Fibroblast of skin of right biceps (primary cell): ENCODE measurements around the gene ATG10.
A peak's percentile ranks its signal among the peaks of the same experiment; 100 is the strongest.
"Not testable (repeated sequence)": the region's sequence is repeated elsewhere in the genome, so short reads cannot be mapped to it uniquely, and the experiment has no call there.

Source experiments
- DNase-seq: peaks from one replicate; pipeline ENCODE4 v3.0.0-alpha.2; 2013

The ATG10 gene

DNA sequence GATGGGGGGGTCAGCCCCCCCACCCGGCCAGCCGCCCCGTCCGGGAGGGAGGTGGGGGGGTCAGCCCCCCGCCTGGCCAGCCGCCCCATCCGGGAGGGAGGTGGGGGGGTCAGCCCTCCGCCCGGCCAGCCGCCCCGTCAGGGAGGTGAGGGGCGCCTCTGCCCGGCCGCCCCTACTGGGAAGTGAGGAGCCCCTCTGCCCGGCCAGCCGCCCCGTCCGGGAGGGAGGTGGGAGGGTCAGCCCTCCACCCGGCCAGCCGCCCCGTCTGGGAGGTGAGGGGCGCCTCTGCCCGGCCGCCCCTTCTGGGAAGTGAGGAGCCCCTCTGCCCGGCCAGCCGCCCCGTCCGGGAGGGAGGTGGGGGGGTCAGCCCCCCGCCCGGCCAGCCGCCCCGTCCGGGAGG lies 168.0 kb downstream of the ATG10 start:
- DNase-seq, result not testable (repeated sequence)

DNA sequence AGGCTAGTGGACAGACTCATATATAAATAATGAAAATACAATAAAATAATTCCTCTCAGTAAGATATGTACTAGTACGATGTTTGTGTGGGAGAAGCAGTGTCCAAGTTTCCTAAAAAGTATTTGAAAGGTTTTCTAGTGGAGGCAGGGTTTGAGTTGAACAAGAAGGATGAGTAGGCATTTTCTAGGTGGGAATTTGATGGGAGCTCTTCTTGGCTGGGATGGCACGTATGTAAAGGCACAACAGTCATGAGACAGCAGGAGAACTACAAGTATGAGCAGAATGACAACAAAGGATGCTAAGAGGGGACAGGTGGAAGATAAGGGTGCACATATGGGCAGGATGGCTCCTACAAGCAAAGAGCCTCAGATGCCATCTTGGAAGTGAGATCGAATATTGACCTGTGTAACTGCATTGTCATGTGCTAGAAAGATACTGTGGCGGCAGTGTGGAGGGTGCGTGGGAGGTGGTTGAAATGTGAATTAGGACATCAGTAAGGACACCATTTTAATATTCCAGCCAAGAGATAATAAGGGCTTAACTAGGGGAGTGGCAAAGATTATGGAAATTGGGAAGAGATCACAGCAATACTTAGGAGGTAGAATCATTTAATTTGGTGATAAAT lies 170.5 kb downstream of the ATG10 start:
- DNase-seq, result no peak

DNA sequence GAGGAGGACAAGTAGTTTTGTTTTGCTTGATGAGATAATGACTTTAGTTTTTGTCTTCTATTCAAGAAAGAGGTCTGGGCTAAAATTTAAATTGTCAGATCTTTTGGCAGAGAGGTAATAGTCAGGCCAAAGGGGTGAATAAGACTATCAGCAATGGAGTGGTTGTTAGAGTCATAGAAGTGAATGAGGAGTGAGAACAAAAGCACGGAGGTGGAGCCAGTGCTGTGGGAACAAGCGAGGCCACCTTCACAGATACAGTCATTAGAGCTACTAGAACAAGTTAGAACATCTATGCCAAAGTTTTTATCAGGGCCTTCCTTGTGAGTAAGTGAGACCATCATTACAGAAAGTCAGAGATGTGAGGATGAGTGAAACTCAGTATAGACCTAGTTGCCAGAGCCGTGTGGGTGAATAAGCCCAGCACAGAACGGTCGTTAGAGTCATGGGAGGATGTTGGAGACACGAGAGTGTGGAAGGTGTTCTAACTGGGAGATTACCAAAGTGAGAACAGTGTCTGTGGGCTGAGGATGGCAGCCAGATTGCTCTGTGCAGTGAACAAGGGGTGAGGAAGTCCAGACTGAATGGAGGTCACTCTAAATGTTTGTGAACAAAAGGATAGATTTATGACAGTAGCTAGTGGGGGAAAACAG lies 171.2 kb downstream of the ATG10 start:
- DNase-seq, result no peak

DNA sequence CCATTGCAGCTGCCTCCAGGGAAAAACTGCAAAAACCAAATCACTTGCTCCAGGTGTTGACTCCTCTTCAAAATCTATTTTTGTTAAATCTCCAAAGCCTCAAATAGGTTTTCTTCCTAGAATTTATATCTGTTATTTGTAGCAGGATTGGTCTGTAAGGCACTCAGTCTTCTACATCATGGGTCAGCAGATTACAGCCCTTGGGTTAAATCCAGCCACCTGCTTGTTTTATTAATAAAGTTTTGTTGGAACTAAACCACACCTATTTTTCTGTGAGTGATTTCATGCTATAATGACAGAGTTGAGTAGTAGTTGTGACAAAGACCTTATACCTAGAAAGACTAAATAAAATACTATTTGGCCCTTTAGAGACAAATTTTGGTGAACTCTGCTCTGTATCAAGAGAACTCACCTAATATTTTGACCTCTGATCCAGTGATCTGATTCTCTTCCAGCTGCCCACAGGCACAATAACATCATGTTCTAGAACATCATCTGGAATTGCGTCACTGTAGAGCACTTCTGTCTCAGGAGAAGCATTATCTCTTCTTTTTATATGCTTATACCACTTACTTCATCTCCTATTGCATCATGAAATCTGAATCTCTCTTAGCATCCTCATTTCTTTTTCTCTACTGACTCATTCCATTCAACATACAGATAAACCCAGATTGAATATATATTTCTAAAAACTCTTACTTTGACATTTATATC lies 176.2 kb downstream of the ATG10 start:
- DNase-seq, result peak; percentile 38

DNA sequence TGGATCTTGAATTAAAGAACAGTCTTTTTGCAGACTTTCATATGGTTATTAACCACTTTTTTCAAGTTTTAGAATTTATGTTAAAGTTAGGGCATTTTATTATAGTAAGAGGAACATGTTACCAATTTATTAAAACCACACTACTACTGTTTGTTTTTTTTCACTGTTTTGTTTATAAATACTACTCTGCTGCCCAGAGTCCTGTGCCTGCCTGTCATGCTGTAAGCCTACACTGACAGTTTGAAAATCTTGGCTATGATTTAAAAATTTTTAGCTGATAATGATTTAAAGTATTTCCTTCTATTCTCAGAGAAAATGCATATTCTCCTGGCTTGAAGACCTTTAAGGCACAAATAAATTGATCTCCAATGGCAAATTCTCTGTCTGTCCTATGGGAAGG lies 177.6 kb downstream of the ATG10 start:
- DNase-seq, result no peak

DNA sequence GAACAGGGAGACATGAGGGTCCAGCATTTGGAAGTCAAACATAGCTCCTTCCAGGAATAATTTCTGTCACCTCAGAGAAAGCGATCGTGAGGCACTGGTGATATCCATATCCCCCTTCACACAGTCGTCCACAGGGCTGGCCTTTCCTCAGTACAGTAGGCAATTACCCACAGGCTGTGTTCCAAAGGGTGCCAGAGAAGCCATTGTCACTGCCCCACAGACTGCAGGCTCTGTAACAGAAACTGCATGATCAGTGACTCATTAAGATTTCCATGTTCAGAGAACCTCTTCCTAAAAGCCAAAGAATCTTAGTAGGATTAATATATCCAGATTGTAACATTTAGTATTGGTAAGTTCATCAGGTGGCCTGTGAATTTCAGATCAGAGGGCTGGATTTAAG lies 178.7 kb downstream of the ATG10 start:
- DNase-seq, result peak; percentile 16

DNA sequence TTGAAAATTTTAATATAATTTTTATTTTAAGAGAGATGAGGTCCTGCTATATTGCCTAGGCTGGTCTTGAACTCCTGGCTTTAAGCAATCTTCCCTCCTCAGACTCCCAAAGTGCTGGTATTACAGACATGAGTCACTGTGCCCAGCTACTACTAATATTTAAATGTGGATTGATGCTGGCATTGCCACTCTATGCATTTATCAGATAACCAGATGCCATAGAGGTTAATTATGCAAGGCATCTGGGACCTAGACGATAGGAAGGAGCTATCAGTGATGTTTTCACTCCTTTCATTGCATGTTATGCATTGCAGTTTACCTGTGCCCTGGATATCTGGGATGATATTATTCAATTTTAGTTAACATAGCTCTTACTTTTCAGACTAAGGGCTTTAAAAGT lies 179.4 kb downstream of the ATG10 start:
- DNase-seq, result no peak

DNA sequence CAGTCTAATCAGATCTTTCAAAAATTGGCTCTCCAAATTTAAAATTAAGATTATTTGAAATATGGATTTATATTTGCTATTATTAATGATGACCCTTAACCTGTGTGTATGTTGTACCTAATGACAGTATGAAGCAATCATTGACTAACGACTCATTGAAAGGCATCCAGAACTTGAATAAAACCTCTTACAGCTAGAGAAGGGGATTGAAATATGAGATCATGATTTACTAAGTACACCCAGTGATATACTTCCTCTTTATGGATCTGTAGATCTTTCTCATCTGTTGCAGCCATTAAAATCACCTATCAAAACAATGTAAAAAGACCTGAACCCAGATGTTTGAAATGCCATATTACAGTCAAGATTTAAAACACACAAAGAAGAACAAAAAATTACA lies 179.8 kb downstream of the ATG10 start:
- DNase-seq, result peak; percentile 15

DNA sequence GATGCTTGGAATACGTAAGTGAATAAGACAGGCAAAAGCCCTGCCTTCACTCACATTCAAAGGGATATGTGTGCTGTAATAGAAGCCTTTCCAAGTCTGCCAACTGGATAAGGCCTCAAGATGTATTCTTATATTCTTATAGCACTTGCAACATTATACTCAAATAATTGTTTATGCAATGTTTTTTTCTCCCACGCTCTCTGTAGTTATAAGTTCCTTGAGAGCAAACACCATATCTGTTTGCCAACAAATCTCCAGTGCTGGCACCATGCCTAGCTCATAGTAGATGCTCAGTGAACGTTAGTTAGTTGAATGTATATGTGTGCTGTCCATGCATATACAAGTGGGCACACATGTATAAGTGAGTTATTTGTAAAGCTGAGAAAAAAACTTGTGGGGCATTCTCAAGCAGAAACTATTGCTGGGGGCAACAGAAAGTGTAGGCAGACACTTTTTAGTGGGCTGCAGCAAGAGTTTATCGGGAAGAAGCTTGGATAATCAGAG lies 181.2 kb downstream of the ATG10 start:
- DNase-seq, result no peak

DNA sequence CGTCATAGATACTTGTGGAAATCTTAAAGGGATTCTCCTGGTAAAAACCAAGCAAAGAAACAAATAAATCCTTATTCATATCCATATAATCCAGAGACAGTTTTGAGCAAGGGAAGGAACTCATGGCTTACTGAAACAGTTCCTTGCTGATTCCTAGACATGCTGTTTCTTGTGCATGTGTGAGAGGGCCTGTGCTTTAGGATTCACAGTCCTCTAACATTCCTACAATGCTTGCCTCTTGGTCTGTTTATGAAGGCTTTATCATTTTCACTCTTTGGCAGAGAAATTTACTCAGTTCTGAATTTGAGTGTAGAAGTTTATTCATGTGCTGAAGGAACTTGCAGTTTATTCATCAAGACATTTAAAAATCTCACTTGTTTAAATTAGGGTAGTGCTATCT lies 183.0 kb downstream of the ATG10 start:
- no peak for DNase-seq

DNA sequence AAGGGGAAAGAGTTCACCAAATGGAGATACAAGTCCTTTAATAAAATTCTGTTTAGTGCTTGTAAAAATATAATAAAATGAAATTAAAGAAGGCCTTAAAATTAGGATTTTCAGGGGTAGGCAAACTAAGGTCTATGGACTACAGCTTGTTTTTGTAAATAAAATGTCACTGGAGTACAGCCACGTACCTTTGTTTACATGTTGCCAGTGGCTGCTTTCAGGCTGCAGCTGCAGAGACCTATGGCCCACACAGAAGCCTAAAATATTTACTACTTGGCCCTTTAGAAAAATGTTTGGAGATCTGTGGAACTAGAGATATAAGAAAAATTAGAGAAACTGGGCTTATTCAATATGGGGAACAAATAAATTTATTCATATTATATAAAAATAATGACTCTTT lies 183.5 kb downstream of the ATG10 start:
- DNase-seq, result no peak

DNA sequence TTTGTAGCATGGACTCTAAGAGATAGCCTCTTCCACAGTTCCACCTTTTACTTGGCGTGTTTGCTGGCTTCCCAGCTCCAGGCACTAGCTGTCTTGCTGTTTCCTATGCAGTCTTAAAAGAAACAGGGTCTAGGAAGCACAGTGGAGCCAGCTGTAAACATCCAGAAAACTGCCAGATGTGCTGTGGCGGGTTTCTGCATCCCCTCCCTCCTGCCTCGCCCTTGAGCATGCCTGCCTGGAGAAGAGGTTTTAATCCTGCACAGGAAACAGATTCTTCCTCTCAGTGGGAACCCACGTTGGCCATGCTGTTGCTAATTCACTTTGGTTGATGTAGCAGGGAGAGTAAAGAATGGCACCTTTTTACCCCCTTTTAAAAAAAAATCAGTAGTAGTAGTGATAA lies 185.1 kb downstream of the ATG10 start:
- DNase-seq, result no peak

DNA sequence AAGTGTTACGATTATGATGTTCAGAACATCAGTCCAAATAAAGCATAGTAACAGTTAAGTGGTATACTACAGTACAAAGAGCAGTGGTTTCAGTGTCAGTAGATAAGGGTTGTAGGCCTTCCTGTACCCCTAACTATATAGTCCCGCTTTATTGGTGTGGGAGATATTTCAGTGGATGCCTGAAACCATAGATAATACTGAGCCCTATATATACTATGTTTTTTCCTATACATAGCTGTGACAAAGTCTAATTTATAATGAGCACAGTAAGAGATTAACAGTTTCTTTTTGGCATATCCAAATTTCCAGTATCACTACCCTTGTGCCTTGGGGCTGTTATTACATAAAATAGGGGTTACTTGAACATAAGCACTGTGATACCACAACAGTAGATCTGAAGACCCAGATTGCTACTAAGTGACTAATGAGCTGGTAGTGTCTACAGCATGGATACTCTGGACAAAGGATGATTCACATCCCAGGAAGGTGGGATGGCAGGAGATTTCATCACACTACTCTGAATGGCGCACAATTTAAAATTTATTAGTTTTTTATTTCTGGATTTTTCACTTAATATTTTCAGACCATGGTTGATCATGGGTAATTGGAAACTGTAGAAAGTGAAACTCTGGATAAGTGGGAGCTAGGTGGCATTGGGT lies 187.1 kb downstream of the ATG10 start:
- peak; percentile 78 for DNase-seq

DNA sequence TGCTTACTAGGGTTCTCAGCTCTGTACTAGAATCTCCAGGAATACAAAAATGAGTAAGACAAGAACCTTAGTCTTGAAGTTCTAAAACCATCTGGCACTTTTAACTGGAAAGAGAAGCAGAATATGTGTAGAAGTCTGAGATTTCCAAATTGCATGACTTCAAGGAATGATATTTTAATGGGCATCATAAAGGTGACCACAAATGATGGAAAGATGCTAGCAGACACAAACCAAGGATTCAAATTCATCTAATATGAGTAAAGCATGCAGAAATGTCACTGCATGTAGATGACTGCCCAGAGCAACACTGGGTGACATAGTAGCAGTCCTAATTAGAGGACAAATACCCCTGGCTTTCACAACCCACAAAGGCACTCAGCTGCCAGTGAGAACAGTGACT lies 189.1 kb downstream of the ATG10 start:
- DNase-seq, result peak; percentile 70

DNA sequence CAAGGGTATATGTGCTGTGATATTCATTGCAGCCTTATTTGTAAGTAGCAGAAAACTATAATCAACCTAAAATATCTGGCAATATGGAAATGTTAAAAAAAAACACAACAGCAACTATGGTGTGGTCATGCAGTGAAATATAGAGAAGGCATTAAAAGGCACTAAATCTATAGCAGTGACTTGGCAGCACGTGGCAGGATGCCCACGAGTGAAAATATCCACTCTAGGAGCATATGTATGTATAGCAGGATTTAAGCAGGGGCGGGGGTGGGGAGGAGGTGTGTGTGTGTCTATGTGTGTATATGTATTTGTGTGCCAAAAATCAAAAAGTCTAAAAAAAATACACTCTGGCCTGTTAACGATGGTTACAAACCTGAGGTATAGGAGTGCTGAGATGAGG lies 190.8 kb downstream of the ATG10 start:
- no peak for DNase-seq

DNA sequence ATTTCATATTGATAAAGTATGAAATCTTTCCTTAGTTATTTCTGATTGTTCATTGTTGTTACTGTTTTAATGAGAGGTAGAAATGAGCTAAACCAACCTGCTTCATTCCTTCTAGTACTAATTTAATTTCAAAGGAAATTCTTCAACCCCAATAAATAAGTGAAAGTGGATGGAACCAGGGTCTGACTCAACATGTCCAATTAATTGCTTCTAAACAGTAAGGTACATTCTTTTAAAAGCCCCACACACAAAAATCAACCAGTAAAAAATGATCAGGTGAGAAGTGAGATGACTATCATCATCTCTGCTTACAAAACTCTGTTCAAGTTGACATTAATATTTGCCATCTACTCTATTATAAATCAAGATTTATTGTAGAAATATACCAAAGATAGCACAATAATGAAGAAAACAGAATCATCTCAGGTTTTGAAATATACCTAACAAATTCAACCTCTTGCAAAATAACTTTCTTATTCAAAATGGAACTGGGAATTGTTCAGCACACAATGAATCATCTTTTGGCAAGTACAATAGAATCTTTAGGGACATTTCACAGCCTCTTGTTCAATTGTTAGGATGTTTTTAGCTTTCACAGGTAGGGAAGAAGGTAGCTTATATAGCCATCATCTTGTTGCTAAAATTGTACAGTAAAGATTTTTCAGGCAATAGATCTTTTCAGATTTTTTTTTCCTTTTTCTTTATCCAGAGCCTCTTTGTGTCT lies 191.8 kb downstream of the ATG10 start:
- peak; percentile 43 for DNase-seq

DNA sequence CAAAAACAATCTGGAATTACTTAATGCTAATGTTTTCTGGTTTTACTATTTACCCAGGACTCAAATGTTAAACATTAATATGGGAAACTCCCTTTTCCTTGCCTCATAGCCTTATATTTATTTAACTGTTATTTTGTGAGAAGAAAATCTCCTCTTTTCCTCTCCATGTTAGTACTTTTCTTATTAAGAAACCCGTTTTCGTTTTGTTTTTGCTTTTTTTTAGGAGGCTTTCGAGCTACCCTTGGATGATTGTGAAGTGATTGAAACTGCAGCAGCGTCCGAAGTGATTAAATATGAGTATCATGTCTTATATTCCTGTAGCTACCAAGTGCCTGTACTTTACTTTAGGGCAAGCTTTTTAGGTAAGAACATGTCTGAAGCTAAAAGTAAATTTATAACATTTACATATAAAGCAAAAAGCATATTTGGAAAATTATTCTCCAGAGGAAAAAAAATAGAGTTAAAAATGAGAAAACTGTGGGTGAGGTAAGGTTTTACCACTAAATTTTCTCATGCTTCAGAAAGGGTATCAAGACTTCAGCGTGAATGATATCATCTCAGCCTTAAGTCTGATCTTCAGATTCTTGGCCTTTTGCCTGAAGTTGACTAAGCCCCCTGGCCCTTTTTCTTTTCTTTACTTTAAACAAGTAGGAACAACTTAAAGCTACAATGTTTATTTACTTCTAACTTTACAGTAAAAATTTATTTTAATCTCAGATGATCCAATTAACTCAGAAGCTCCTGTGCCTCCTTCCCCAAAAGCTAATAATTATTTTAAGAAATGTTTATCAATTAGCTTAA lies 192.6 kb downstream of the ATG10 start:
- DNase-seq, result peak; percentile 89

DNA sequence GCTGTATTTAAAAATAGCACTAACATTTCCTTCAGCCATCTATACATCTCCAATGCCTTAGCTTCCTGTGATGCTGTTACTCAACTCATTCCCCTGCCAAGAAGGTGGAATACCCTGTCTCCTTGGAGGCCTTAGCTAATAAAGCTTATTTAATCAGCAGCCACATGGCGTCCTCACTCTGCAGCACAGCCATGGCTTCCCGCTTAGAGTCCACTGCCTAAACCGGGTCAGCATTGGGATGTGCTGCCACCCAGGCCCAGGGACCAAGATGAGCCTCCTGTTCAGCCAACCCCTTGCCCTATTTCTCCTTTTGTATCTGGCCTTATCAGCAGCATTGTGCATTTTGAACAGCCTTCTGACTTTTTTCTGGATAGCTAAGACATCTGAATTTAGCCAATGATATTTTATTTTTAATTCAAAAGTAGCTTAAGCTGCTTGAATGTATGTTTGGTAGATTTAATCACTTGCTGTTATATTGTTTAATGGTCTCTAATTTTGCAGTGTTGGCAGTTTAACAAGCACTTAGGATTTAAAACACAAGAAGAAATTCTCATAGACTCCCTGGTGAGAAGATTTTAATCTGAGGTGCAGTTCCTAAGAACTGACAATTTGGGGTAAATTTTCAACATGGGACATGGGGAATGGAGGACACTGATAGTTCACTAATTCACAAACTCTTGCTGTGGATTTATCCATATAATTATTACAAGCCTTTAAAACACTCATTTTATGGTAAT lies 193.3 kb downstream of the ATG10 start:
- DNase-seq, result peak; percentile 83

DNA sequence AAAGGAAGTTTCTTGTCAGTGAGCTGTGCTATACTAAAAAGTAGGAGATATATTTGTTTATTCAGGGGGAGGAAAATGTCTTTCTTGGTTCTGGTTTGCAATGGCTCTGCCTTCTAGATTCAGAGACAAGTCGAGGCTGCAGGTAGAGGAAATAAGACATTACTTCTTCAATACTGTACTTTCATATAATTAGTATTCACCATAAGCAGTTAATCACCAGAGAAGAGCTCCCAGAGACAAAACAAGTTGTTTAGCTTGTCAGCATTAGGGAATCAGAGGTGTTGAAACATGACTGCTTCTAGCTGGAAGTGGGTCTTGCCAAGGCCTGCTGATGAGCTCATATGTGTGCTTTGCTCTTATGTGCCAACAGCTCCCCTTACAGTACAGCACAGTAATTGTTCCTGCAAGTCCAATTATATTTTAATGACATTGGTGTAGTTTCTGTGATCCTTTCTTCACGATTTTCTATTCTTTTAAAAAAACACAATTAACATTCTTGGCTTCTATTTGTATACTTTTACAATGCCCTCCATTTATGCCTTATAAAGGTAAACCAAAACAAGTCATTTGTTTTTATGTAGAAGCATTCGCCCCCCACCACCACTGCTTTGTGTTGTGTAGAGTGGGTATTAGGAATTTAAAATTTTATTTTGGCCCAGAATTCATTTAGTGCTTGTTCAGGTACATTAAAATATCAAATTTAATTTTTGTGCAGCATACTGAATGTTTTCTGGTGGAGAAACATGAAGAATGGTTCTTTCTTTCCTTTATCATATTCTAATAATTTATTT lies 194.1 kb downstream of the ATG10 start:
- peak; percentile 90 for DNase-seq

DNA sequence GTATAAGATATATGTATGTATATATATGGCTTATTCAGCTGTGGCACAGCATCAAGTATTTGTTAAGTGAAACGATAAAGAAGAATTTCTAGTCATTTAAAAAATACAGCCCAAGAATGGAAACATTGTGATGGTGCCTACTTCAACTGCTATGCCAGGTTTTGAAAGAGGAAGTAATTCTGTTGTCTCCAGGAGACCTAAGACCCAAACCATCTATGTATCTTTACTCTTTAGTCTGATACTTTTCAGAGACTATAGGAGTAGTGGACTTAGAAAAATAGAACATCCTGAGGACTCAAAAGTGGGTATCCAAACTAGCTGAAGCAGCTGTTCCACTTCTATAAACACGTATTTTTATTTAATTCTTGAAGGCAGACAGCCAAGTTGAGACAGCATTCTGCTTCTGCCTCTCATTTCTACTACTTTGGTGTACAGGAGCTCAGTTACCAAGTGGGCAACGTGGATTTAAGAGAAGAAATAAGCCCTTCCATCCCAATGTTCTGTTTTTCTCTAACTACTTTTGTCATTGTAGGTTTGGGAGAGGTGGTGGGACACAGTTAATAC lies 195.6 kb downstream of the ATG10 start:
- DNase-seq, result no peak
